NCI-H1048 (cell line): Measurements from ENCODE around the gene PIP5K1B.

ENCODE experiments used
- DNase-seq: peaks from one replicate; lab custom pipeline; 2025; lab: John Stamatoyannopoulos, UW

PIP5K1B gene

GRCh38 chr9:68707801-68708488 is 2.9 kb downstream of the PIP5K1B start:
- peak; percentile 7 for DNase-seq

- DNase-seq: no peak
These were observed 3.5 kb downstream of the PIP5K1B start for GRCh38 chr9:68708513-68708912.

- peak; percentile 6 for DNase-seq
These were observed 4.5 kb downstream of the PIP5K1B start for GRCh38 chr9:68709291-68710110.

- DNase-seq: no peak
These were observed 5.1 kb downstream of the PIP5K1B start for GRCh38 chr9:68710111-68710471.

- no peak for DNase-seq
These were observed 6.2 kb downstream of the PIP5K1B start for GRCh38 chr9:68711281-68711680.

- no peak for DNase-seq
These were observed 6.9 kb downstream of the PIP5K1B start for GRCh38 chr9:68711932-68712331.

GRCh38 chr9:68714416-68715180 is 9.6 kb downstream of the PIP5K1B start:
- peak; percentile 20 for DNase-seq

- DNase-seq: no peak
These were observed 10.1 kb downstream of the PIP5K1B start for GRCh38 chr9:68715181-68715456.

- no peak for DNase-seq
These were observed 12.8 kb downstream of the PIP5K1B start for GRCh38 chr9:68717552-68718443.

- no peak for DNase-seq
These were observed 14.8 kb downstream of the PIP5K1B start for GRCh38 chr9:68719847-68720246.

GRCh38 chr9:68720656-68721313 is 15.7 kb downstream of the PIP5K1B start:
- no peak for DNase-seq

GRCh38 chr9:68721666-68722330 is 16.8 kb downstream of the PIP5K1B start:
- no peak for DNase-seq

GRCh38 chr9:68725070-68725469 is 20.0 kb downstream of the PIP5K1B start:
- DNase-seq: no peak

- DNase-seq: no peak
These were observed 21.4 kb downstream of the PIP5K1B start for GRCh38 chr9:68726489-68726888.

- no peak for DNase-seq
These were observed 22.6 kb downstream of the PIP5K1B start for GRCh38 chr9:68727636-68728035.

- DNase-seq: no peak
These were observed 23.7 kb downstream of the PIP5K1B start for GRCh38 chr9:68728731-68729130.

- no peak for DNase-seq
These were observed 25.7 kb downstream of the PIP5K1B start for GRCh38 chr9:68730570-68731235.

- no peak for DNase-seq
These were observed 26.8 kb downstream of the PIP5K1B start for GRCh38 chr9:68731857-68732256.

GRCh38 chr9:68732405-68733020 is 27.5 kb downstream of the PIP5K1B start:
- DNase-seq: no peak

- DNase-seq: no peak
These were observed 28.0 kb downstream of the PIP5K1B start for GRCh38 chr9:68733021-68733405.
